Endodermal cell (in vitro differentiated cells): ENCODE results near the gene SPPL2A. TPM values are rescaled to one million over a fixed set of nuclear protein-coding genes. Genes with fewer than 3 reads are reported as not detected.

Source experiments
- DNase-seq: peaks from one replicate; pipeline ENCODE4 v3.0.0-alpha.2; 2017
- H3K27ac ChIP-seq: 2 replicates; pipeline ENCODE4 v1.5.1; 2013; ENCODE audit warnings: mild to moderate bottlenecking, low read depth, low read length, moderate library complexity
- H3K27me3 ChIP-seq: 2 replicates; pipeline ENCODE4 v1.6.1; 2013; ENCODE audit warnings: mild to moderate bottlenecking, low read length, moderate library complexity; ENCODE audit not compliant: insufficient read depth, control insufficient read depth, poor library complexity, severe bottlenecking
- H3K36me3 ChIP-seq: 2 replicates; pipeline ENCODE4 v1.7.0; 2013; ENCODE audit warnings: mild to moderate bottlenecking, low read length, moderate library complexity; ENCODE audit not compliant: control insufficient read depth, insufficient read depth
- H3K4me1 ChIP-seq: one replicate; pipeline ENCODE4 v1.7.0; 2013; ENCODE audit warnings: low read length; ENCODE audit not compliant: control insufficient read depth, insufficient read depth
- H3K4me3 ChIP-seq: 2 replicates; pipeline ENCODE4 v1.5.1; 2013; ENCODE audit warnings: mild to moderate bottlenecking, low read length, moderate library complexity
- H3K9ac ChIP-seq: 2 replicates; pipeline ENCODE4 v1.6.1; 2013; ENCODE audit warnings: mild to moderate bottlenecking, low read length, moderate library complexity; ENCODE audit not compliant: poor library complexity, severe bottlenecking; ENCODE audit errors: extremely low read depth
- H3K9me3 ChIP-seq: 2 replicates; pipeline ENCODE4 v1.6.1; 2013; ENCODE audit warnings: mild to moderate bottlenecking, low read length, moderate library complexity; ENCODE audit not compliant: control insufficient read depth
- H3K27ac Mint-ChIP-seq: 2 replicates; pipeline ENCODE4 v1.8.0; 2020; ENCODE audit warnings: mixed read lengths
- H3K27me3 Mint-ChIP-seq: 2 replicates; pipeline ENCODE4 v1.8.0; 2021; ENCODE audit warnings: mild to moderate bottlenecking, mixed read lengths; ENCODE audit not compliant: insufficient read depth
- H3K36me3 Mint-ChIP-seq: 2 replicates; pipeline ENCODE4 v1.8.0; 2020; ENCODE audit warnings: low read depth, mixed read lengths
- H3K4me1 Mint-ChIP-seq: 2 replicates; pipeline ENCODE4 v1.8.0; 2020; ENCODE audit warnings: mixed read lengths
- H3K4me3 Mint-ChIP-seq: 2 replicates; pipeline ENCODE4 v1.8.0; 2020; ENCODE audit warnings: mild to moderate bottlenecking, moderate library complexity, mixed read lengths
- H3K9me3 Mint-ChIP-seq: 2 replicates; pipeline ENCODE4 v1.8.0; 2020; ENCODE audit warnings: mild to moderate bottlenecking, mixed read lengths
- WGBS, 2 experiments: methylation state at CpG; one replicate each; pipeline versions ENCODE4 v1.1.5 to v1.1.7; 2013; ENCODE audit warnings: missing lambda C conversion rate in 2 of 2, mixed read lengths in 1 of 2; ENCODE audit not compliant: insufficient coverage in 1 of 2, insufficient read length in 1 of 2; 5-methylcytosine and 5-hydroxymethylcytosine counted together
- total RNA-seq, 2 donors: library from RNA; stranded (reverse); fragmentation: NEBNext Ultra II Directional in 1 of 2; extraction: Animal tissue kit (Norgen Biotek cat#: 25700) in 1 of 2; gene quantifications; 2 replicates in 1 of 2; 3 replicates in 1 of 2; pipeline ENCODE4 v1.2.1, GENCODE V29; 2021
- TF ChIP-seq, protein P1 (sequence below): fragments of 200-600 bp; sonication (generic); conservative IDR thresholded peaks from 2 replicates; pipeline ENCODE4 v1.5.0; 2021; ENCODE audit warnings: antibody characterized with exemption, mild to moderate bottlenecking

SPPL2A gene
- total RNA-seq, 2 donors from 2014 or later, result 62.4 to 78.7 TPM

DNA sequence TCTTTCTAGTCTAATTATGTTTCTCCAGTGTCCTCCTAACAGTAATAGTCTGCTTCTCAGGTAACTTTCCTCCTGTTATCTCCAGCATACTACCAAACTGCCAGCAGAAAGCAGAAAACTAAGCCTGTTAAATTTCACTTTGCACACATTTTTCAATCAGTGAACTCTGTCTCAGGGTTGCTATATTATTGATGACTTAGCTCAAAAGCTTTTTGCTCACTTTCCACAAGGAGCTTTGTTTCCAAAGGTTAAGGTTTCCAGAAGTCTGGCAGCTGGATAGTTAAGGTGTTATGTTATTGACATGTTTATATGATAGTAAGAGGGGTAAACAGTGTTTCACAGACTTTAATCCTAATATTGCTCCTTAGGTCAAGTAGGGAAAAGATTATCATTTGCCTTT lies 84.0 kb downstream of the SPPL2A start:
- no peaks in the 10 kb centered on the region for H3K27me3 ChIP-seq
- peaks cover 5% of the 10 kb centered on the region for H3K4me1 ChIP-seq
- peak overlapping the region; percentile 66 for H3K27ac Mint-ChIP-seq
- no peak overlapping the region for H3K27ac ChIP-seq
- no peak overlapping the region for H3K9ac ChIP-seq
- peaks cover 16% of the 10 kb centered on the region for H3K36me3 ChIP-seq
- peaks cover 9% of the 10 kb centered on the region for H3K4me1 Mint-ChIP-seq
- H3K9me3 Mint-ChIP-seq, result no peaks in the 10 kb centered on the region
- no peak overlapping the region for H3K4me3 Mint-ChIP-seq
- no peaks in the 10 kb centered on the region for H3K9me3 ChIP-seq
- H3K27me3 Mint-ChIP-seq, result no peaks in the 10 kb centered on the region
- peaks cover 31% of the 10 kb centered on the region for H3K36me3 Mint-ChIP-seq
- no peak for DNase-seq
- TF ChIP-seq, protein P1, sequence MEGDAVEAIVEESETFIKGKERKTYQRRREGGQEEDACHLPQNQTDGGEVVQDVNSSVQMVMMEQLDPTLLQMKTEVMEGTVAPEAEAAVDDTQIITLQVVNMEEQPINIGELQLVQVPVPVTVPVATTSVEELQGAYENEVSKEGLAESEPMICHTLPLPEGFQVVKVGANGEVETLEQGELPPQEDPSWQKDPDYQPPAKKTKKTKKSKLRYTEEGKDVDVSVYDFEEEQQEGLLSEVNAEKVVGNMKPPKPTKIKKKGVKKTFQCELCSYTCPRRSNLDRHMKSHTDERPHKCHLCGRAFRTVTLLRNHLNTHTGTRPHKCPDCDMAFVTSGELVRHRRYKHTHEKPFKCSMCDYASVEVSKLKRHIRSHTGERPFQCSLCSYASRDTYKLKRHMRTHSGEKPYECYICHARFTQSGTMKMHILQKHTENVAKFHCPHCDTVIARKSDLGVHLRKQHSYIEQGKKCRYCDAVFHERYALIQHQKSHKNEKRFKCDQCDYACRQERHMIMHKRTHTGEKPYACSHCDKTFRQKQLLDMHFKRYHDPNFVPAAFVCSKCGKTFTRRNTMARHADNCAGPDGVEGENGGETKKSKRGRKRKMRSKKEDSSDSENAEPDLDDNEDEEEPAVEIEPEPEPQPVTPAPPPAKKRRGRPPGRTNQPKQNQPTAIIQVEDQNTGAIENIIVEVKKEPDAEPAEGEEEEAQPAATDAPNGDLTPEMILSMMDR, result no peak
- H3K4me3 ChIP-seq, result no peak overlapping the region

- H3K4me3 ChIP-seq, result no peak overlapping the region
- WGBS, 2 experiments, result 83 to 90% methylated on average over 3 to 6 of the region's 6 CpGs
- no peaks in the 10 kb centered on the region for H3K9me3 ChIP-seq
- peaks cover 29% of the 10 kb centered on the region for H3K36me3 ChIP-seq
- H3K27me3 Mint-ChIP-seq, result no peaks in the 10 kb centered on the region
- no peaks in the 10 kb centered on the region for H3K27me3 ChIP-seq
- H3K27ac Mint-ChIP-seq, result peak overlapping the region; percentile 67
- TF ChIP-seq, protein P1, result no peak
- peak; percentile 56 for DNase-seq
- H3K9ac ChIP-seq, result no peak overlapping the region
- H3K27ac ChIP-seq, result no peak overlapping the region
- no peaks in the 10 kb centered on the region for H3K9me3 Mint-ChIP-seq
- H3K4me3 Mint-ChIP-seq, result no peak overlapping the region
- peaks cover 18% of the 10 kb centered on the region for H3K36me3 Mint-ChIP-seq
- peaks cover 5% of the 10 kb centered on the region for H3K4me1 Mint-ChIP-seq
- peaks cover 5% of the 10 kb centered on the region for H3K4me1 ChIP-seq
Observed at GRCh38 chr15:50676799-50677483, 88.6 kb downstream of the SPPL2A start.

- Histone ChIP-seq H3K4me3 (no peak overlapping the region), H3K9me3 (no peaks in the 10 kb centered on the region), H3K27ac (no peak overlapping the region), H3K27me3 (no peaks in the 10 kb centered on the region), H3K36me3 (peaks cover 24% of the 10 kb centered on the region), H3K4me1 (peaks cover 5% of the 10 kb centered on the region), H3K9ac (no peak overlapping the region)
- Mint-ChIP-seq H3K9me3 (no peaks in the 10 kb centered on the region), H3K27ac (no peak overlapping the region), H3K4me3 (no peak overlapping the region), H3K36me3 (peaks cover 13% of the 10 kb centered on the region), H3K4me1 (peaks cover 5% of the 10 kb centered on the region), H3K27me3 (no peaks in the 10 kb centered on the region)
- no peak for DNase-seq
- TF ChIP-seq, protein P1, result peak; percentile 90
Observed at GRCh38 chr15:50675535-50676144, 89.9 kb downstream of the SPPL2A start.
